GM18517 (cell line): ENCODE results near the gene SMARCE1.

Source experiments
- ATAC-seq: cut with Tn5 transposase; IDR thresholded peaks from one replicate; pipeline ENCODE4 v1.9.1; 2021; ENCODE audit warnings: mild to moderate bottlenecking, moderate library complexity; ENCODE audit not compliant: unreplicated experiment

The SMARCE1 gene

GRCh38 chr17:40646791-40647623 is 611 bp downstream of the SMARCE1 start:
- no peak for ATAC-seq

DNA sequence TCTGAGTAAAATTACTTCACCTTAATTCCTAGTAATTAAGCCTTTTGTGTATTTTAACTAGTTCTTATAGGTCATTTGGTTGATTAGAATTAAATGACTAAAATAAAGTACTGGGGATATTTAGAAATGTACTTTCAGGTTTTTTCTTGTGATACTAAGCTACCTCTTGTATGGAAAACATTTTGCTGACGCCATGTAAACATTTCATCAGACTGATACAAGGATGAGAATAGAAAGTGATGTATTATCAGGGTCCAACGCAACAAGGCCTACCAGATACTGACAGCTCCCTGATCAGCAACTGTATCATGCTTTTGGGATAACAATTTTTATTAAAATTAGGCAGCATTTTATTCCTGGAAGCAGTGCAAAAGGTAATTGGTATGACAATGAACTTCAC is 1.7 kb downstream of the SMARCE1 start:
- no peak for ATAC-seq

DNA sequence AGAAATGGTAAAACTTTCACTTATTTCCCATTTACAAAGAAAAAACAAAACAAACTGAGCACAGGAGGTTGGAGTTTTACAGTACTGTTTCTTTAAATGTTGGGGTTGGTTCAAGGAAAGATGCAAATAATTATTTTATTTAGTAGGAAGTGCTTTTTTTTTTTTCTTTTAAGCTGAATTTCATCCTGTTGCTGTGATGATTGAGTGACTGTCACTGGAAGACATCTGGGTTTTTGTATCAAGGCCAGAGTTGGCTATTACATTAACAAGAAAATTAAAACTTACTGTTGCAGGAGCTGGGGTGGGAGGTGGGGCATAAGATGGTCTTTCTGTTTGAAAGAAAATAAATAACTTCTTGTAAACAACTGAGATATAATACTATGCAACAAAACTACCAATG is 2.3 kb downstream of the SMARCE1 start:
- ATAC-seq: no peak

- no peak for ATAC-seq
Observed at GRCh38 chr17:40637931-40638330, 9.7 kb downstream of the SMARCE1 start.

DNA sequence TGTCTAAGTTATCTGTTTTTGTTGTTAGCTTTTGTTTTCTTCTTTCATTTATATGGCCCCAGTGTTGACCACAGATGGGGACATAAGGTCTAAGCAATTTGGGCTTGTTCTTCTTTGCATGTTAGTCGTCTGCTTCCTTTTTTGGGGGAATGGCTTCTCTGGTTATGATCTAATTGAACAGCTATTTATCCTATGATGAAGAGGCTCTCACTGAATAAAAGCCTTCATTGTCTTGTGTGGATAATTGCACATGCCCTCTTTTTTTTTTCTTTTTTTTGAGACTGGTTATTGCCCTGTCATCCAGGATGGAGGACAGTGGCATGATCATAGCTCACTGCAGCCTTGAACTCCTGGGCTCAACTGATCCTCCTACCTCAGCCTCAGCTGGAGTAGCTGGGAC is 13.7 kb downstream of the SMARCE1 start:
- ATAC-seq: no peak

DNA sequence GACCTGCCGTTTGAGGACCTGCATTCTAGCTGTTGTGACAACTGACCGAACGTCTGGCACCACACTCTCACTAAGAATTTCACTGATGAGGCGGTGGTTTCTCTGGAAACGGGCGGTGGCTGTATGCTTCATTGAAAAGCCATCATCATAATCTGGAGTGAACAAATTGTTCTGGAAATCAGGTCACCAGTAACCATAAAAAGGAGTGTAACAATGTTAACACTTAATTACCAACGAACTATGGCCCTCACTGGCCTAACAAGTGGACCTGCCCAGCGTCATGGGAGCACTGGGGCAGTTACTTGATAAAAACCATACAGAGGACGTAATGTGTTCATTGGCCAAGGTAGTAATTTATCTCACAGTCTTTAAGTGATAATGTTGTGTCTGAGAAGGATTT is 15.4 kb downstream of the SMARCE1 start:
- ATAC-seq: no peak

DNA sequence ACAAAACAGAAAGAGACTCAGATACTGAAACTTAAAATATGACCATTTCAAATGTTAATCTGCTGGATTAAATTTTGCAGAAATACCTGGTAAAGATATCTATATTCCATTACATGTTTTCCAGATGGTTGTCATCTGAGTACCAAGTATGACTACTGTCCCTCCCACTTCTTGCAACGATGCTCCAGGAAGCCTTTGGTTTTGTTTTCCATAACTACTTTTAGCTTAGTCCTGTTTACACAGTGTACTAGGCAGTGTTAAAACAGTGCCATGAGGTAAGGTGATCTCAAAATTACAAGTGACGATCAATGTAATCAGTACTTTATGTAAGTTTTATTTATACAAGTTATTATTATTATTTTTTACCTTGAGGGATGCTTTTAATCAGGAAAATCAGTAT is 17.8 kb downstream of the SMARCE1 start:
- ATAC-seq: no peak

- no peak for ATAC-seq
Observed at GRCh38 chr17:40625311-40625710, 22.3 kb downstream of the SMARCE1 start.

- ATAC-seq: no peak
Observed at GRCh38 chr17:40623419-40624210, 24.0 kb downstream of the SMARCE1 start.

DNA sequence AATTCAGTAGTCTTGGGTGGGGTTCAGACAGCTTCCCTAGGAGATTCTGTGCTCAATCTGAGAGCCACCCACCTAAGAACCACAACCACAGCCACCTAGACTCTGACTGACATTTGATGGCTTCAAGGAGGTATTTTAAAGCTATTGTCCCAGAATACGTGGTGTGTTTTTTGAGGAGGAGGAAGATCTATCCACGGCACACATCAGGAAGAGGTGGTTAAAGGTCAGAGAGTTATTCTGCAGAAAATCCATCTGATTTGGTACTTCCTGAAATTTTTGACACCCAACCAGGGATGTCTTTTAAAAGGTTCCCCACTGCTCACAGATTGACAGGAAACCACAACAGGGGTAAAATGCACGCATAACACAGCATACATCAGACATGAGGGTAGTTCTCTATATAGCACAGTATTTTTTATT is 25.1 kb downstream of the SMARCE1 start:
- no peak for ATAC-seq

- no peak for ATAC-seq
Observed at GRCh38 chr17:40621578-40621977, 26.0 kb downstream of the SMARCE1 start.

DNA sequence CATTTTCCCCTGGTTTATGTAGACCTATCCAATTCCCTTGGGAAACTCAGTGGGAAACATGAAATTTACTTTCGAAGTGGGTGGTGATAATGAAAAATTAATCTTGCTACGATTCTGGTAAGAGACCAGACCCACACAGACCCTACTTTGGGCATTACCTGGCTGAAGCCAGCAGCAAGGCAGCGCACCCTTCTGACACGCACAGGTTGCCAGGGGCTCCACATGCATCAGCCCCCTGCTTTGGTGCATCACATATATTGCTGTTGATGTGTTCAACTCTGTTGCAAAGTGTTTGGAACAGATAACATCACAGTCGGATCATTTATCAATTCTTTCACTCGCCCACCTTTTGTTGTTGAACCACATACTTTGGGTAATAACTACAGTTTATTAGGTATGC is 26.6 kb downstream of the SMARCE1 start:
- ATAC-seq: no peak

DNA sequence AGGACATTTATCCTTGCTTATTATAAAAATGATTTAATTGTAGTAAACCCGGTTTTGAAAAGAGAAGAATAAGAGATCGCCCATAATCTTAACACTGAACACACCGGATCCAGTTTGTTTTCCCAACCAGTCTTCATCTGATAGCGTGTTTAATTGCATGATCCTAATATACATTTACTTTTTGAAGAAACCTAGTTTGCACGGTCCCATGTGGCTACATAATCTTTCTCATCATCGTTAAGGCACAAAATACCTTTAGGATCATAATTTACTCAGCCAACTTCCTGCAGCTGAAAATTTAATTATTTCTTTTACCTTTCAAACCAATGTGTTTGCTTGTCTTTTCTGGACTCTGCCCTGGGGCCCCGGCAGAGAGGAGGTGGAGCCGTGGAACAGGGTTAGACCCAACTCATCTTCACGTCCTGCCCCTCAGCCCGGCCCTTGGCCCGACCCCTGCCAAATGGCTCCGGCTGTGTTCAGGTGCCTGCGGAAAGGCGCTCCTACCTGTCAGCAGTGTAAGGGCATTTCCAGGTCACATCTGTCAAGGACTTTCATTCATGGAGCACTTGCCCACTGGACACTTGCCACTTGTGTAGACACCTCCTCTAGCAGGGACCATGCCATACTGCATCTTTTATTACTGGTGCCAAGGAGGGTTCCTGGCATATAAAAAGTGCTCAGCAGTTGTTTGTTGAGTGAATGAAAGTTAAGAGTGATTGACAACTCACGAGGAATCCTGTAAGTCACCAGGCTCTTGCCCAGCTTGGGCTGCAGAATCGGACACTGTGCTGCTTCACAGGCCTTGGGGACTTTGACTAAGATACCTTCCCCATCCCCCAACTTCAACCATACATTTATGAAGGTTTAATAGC is 28.6 kb downstream of the SMARCE1 start:
- ATAC-seq: no peak

- ATAC-seq: no peak
Observed at GRCh38 chr17:40617678-40618240, 29.9 kb downstream of the SMARCE1 start.

- ATAC-seq: no peak
Observed at GRCh38 chr17:40616592-40616991, 31.0 kb downstream of the SMARCE1 start.

GRCh38 chr17:40615841-40616476 is 31.7 kb downstream of the SMARCE1 start:
- ATAC-seq: no peak

DNA sequence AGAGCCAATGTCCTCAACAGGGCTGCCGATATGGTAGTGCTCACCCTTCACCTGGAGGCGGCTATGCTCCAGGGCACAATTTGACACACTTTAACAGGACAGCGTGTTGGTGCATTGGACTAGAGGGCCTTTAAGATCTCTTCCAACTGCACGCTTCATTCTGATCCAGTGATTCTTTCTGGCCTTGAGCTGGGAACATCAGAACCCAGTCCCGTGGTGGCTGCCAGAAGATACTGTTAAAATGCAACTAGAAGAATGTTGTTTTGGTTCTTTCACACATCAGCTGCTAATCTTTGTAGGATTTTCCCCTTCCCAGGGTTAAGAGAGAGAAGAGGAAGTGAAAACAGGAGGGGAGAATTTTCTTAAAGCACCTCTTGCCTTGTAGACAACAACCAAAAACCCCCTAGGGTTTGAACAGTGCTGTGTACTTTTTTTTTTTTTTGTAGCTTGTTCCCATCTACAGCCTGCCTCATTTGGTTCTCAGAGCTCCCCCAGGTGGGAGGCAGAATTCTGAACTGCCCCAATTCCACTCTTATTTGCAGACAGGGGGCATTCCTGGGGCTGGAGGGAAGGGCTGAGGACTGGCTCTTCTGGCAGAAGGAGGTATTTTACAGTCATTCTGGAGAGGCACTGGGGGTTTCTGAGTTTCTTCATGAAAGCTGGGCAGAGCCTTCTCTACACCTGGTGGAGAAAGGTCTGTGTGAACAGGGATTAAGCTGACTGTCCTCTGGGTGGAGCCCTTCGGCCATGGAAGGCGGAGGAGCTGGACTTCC is 32.4 kb downstream of the SMARCE1 start:
- peak; percentile 83 for ATAC-seq

GRCh38 chr17:40614431-40615067 is 33.1 kb downstream of the SMARCE1 start:
- no peak for ATAC-seq

DNA sequence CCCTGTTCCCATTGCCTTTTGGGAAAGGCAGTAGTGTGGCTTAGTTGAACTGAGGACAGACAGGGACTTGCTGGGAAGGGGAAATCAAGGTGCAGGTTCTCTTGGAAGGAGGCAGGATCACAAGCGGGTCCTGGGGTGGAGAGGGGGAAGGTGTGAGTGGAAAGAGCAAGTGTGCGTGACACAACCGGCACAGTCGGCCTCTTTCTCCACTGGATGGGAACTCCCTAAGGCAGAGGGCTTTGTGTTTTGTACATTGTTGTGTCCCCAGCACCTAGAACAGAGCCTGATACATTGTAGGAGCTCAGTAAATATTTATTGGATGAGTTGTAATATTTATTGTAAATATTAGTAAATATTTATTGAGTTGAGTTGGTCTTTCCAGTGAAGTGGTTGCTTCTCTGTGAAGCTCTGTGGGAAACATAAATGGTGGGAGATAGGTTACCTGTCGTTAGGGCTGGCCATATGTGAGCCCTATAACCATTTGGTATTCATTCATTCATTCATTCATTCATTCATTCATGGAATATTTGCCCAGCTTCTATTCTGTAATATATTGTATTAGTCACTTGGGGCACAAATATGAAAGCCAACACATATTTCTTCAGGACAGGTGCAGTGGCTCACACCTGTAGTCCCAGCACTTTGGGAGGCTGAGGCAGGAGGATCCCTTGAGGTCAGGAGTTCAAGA is 34.0 kb downstream of the SMARCE1 start:
- no peak for ATAC-seq
